H4 (cell line): ENCODE measurements around the gene C2CD4C. TPM values are rescaled to one million over a fixed set of nuclear protein-coding genes. Genes with fewer than 3 reads are reported as not detected.
"Not testable (repeated sequence)": the region's sequence is repeated elsewhere in the genome, so short reads cannot be mapped to it uniquely, and the experiment has no call there.

Source experiments
- DNase-seq: peaks from one replicate; pipeline ENCODE4 v3.0.0-alpha.2; 2015; ENCODE audit warnings: low spot score
- total RNA-seq: library from RNA; depleted of rRNA; stranded (reverse); fragments of >200 nt; shearing (Covaris generic); gene quantifications from 2 replicates; pipeline ENCODE4 v1.2.3, GENCODE V29; 2014

C2CD4C gene
- total RNA-seq, 1 experiment from 2014 or later: 0.93 TPM

DNA sequence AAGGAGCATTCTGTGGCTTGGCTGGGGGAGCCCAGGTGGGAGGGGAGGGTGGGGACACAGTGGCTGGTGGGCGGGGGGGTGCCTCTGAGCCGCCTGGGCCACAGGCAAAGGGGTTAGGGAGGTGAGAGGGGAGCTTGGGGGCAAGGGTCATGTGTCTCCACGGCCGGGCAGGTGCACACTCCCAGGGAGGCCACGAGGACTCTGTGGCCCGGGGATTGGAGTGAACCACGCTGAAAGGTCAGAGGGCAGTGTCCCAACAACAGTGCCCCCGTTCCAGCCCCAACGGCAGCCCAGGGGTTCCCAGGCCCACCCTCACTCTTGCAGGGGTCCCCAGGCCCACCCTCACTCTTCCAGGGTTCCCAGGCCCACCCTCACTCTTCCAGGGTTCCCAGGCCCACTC lies 9.6 kb downstream of the C2CD4C start:
- DNase-seq: no peak

DNA sequence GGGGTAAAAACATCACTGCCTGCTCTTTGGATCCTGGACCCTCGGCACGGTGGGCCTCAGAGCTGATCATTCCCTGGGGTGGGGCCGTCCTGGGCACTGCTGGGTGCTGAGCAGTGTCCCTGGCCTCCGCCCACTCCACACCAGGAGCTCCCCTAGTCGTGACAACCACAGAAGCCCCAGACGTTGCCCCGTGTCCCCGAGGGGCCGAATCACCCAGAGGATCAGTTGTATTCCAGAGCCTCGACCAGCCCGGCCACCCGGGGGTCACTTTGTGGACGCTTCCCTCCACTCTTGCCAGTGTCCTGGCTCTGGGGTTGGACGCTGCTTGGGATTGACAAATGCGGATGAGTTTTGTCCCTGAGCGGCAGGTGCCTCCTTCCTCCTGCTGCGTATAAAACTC lies 10.2 kb downstream of the C2CD4C start:
- DNase-seq: no peak

DNA sequence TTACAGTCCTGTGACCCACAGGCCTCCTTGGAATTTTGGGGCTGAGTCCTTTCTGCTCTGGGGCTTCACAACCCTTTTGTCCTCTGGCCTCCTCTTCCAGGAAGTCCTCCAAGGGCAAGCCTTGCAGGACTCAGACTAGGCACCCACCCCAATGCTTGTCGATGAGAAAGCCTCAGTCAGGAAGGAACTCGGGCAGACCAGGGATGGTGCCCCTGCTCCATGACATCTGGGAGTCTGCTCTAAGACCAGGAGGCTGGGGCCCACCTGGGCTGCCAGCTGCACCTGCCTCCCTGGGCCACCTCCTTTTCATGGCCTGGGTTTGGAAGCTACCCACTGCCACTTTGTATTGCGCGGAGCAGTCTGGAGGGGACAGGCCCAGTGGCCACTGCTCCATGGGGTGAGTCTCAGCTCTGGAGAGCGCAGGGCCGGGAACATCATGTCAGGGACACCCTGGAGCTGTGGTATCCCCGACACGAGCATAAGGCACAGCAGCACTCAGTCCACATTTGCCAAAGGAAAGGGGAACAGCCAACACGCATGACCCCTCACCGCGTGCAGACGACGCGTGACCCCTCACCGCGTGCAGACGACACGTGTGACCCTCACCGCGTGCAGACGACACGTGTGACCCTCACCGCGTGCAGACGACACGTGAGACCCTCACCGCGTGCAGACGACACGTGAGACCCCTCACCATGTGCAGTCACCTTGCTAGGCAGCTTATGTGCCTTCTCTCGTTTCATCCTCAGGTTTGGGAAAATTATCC lies 10.8 kb downstream of the C2CD4C start:
- DNase-seq: no peak

DNA sequence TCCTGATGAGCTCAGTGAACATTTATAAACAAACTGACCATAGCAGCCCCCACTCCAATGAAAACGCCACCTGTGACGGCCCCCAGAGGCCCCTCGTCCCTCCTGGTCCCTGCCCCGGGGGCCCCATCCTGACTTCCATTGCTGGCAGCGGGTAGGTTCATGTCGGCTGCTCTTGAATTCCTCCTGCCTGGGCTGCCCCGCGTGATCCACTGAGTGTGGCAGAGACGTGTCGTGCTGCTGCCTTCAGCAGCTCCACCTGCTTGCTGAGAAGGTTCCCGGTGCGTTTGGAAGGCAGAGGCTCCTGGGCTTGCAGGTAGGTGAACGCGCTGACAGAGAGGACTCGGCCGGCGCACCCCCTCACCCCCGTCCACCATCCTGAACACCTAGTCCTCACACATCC lies 11.6 kb downstream of the C2CD4C start:
- no peak for DNase-seq

DNA sequence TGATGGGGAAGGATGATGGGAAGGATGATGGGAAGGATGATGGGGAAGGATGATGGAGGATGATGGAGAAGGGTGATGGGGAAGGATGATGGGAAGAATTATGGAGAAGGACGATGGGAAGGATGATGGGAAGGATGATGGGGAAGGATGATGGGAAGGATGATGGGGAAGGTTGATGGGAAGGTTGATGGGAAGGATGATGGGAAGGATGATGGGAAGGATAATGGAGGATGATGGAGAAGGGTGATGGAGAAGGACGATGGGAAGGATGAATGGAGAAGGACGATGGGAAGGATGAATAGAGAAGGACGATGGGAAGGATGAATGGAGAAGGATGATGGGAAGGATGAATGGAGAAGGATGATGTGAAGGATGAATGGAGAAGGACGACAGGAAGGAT lies 13.5 kb downstream of the C2CD4C start:
- DNase-seq: no peak

DNA sequence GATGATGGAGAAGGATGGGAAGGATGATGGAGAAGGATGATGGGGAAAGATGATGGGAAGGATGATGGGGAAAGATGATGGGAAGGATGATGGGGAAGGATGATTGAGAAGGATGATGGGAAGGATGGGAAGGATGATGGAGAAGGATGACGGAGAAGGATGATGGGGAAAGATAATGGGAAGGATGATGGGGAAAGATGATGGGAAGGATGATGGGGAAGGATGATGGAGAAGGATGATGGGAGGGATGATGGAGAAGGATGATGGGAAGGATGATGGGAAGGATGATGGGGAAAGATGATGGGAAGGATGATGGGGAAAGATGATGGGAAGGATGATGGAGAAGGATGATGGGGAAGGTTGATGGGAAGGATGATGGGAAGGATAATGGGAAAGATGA lies 14.1 kb downstream of the C2CD4C start:
- not testable (repeated sequence) for DNase-seq

DNA sequence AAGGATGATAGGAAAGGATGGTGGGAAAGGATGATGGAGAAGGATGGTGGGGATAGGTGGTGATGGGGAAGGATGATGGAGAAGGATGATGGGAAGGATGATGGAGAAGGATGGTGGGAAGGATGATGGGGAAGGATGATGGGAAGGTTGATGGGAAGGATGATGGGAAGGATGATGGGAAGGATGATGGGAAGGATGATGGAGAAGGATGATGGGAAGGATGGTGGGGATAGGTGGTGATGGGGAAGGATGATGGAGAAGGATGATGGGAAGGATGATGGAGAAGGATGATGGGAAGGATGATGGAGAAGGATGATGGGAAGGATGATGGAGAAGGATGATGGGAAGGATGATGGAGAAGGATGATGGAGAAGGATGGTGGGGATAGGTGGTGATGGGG lies 15.4 kb downstream of the C2CD4C start:
- DNase-seq: not testable (repeated sequence)

DNA sequence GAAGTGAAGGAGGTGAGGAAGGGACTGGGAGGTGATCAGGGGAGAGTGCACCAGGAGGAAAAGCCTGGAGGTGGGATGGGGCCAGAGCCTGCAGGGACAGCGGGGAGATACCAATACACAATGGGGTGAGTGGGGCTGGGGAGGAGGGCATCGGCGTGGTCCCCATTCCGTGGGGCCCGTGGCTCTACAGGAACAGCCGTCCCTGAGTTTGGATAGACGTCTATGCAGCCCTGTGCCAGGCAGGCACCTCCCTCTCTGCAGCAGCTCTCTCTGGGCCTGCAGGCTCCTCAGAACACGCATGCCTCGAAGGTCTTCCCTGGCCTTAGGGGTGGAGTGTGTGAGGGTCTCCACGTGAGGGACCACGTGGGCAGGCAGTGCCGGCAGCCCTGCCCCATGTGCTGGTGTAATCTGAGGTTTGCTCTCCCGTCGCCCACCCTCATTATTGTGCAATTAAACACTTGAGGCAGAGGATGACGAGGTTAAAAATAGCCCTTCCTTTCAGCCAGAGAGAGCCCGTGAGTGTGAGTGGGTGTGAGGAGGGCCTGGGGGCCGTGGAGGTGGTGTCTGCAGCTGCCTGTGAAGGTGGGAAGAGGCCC lies 16.5 kb downstream of the C2CD4C start:
- DNase-seq: no peak

DNA sequence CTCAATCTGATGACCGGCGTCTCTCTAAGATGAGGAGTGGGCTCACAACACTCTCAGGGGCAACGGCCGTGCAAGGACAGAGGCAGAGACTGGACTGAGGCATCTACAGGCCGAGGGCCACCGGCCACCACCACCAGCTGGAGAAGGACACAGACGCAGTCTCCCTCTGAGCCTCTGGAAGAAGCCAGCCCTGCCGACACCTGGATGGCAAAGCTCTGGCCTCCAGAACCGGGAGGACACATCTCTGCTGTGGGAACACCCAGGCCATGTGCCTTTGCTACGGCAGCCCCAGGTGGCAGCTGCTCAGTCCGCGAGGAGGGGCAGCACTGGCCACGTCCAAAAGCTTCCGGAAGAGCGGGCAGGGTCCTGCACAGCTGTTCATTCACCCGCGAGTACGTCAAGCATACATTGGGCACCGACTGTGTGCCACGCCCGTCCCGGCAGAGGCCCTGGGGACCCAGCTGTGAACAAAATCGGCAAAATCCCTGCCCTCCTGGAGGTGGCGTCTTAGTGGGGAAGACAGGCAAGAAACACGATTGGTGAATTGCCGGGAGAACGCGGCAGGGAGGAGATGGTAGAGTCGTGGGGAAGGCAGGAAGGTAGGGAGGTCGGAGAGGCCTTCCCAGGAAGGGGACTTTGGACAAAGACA lies 17.1 kb downstream of the C2CD4C start:
- no peak for DNase-seq

DNA sequence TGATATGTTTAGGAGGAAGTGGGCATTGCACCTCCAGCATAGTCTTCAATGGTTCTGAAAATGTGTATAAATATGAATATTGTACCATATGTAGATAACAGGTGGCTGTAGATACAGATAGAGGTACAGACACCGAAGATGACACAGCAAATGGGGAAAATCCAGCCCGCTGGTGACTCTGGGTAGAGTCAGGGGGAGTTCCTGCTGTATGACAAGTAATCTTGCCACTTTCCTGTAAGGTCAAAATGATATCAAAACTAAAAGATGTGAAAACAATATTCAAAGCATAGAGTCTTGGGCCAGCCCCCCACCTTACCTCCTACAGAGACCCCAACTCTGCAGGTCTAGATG lies 17.8 kb downstream of the C2CD4C start:
- no peak for DNase-seq

DNA sequence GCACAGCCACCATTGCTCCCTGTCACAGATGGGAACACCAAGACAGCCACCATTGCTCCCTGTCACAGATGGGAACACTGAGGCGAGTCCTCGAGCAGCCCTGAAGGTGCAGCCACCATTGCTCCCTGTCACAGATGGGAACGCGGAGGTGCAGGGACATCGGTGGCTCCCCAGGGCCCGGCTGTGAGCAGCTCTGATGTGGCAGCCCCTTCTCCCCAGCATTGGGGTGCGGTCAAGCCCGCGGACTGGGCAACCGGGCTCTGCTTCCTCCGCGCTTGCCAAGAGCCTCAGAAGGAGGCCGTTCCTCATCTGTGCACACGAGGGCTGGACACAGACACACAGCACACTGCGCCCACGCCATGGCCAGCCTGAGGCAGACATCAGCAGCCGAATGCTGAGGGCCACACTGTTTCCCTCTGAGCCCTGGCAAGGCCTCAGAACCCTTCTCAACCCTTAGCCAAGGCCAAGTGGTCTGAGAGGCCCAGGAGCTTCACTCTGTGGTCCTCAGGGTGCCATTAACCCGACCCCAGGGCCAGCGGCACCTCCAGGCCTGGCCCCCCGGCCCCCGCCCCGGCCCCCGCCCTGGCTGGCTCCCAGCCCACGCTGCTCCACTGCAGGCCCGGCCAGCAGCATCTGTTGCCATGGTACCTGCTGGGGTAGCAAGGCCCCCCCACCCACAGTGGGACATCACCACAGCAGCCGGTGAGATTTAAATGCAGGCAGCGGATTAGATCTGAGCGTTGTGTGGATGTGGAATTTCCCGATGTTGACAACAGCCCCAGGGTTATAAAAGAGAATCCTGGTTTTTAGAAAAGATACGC lies 18.4 kb downstream of the C2CD4C start:
- no peak for DNase-seq

DNA sequence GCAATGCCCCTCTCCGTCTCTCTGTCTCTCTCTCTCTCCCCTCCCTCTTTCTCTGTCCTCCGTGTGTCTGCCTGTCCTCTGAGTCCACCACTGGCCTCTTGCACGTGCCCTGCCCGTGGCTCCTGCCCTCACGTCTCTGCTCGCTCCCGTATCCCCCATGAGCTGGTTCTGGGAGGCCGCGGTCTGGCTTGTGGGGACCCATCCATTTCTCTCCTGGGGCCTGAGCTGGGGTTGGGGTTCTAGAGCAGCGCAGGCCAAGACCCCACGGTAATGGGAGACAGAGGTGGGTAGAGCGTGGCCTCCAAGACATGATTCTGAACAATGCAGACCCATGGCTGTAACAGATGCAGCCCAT lies 19.0 kb downstream of the C2CD4C start:
- DNase-seq: no peak

DNA sequence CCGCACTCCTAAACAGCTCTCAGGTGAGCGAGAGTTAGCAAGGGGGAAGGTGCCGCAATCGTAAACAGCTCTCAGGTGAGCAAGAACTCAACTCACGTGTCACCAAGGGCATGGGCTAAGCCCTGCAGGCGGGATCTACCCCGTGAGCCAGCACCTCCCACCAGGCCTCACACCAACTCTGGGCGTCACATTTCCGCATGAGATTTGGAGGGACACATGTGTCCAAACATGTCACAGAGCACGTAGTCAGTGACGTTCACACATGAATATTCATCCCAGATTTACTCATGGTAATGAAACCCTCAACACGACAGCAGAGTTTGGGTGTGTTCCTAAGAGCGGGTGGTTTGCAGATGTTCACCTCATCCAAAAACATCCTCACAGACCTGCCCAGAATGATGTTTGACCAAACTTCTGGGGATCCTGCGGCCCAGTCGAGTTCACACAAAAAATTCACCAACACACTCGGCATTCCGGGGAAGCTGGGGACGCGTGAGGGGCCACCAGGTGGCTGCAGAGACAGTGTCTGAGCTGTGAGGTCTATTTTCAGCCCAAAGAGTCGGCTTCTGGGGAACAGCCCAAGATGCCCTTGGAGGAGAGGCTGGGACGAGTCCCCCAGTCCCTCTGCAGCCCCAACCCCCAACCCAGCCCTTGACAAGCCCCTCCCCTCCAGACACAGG lies 19.6 kb downstream of the C2CD4C start:
- no peak for DNase-seq

DNA sequence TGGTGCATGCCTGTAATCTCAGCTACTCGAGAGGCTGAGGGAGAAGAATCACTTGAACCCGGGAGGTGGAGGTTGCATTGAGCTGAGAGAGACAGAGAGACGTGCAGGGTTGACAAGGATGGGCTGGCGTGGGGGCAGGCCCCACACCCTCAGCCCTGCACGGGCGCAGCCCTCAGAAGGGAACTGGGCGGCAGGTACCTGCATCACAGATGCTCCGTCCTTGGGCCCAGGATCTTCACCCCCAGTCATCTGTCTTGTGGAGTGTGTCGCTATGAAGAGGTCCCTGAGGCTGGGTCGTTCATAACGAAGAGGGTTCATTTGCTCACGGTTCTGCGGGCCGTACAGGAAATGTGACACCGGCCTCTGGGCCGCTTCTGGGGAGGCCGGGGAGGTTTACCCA lies 20.3 kb downstream of the C2CD4C start:
- no peak for DNase-seq

DNA sequence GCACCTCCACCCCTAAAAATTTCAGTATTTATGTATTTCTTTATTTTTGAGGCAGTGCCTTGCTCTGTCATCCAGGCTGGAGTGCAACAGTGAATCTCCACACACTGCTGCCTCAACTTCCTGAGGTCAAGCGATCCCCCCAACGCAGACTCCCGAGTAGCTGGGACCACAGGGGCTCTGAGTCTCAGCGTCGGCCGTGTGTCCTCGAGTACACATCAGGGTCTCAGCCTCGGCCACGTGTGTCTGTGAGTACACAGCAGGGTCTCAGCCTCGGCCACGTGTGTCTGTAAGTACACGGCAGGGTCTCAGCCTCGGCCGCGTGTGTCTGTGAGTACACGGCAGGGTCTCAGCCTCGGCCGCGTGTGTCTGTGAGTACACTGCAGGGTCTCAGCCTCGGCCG lies 21.2 kb downstream of the C2CD4C start:
- DNase-seq: no peak

DNA sequence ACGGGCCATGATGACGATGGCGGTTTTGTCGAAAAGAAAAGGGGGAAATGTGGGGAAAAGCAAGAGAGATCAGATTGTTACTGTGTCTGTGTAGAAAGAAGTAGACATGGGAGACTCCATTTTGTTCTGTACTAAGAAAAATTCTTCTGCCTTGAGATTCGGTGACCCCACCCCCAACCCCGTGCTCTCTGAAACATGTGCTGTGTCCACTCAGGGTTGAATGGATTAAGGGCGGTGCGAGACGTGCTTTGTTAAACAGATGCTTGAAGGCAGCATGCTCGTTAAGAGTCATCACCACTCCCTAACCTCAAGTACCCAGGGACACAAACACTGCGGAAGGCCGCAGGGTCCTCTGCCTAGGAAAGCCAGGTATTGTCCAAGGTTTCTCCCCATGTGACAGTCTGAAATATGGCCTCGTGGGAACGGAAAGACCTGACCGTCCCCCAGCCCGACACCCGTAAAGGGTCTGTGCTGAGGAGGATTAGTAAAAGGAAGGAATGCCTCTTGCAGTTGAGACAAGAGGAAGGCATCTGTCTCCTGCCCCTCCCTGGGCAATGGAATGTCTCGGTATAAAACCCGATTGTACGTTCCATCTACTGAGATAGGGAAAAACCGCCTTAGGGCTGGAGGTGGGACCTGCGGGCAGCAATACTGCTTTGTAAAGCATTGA lies 22.2 kb downstream of the C2CD4C start:
- DNase-seq: not testable (repeated sequence)

DNA sequence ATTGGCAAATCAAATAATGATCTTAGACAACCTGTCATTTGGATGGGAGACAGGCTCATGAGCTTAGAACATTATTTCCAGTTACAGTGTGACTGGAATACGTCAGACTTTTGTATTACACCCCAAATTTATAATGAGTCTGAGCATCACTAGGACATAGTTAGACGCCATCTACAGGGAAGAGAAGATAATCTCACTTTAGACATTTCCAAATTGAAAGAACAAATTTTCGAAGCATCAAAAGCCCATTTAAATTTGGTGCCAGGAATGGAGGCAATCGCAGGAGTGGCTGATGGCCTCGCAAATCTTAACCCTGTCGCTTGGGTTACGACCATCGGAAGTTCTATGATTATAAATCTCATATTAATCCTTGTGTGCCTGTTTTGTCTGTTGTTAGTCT lies 22.8 kb downstream of the C2CD4C start:
- DNase-seq: not testable (repeated sequence)

DNA sequence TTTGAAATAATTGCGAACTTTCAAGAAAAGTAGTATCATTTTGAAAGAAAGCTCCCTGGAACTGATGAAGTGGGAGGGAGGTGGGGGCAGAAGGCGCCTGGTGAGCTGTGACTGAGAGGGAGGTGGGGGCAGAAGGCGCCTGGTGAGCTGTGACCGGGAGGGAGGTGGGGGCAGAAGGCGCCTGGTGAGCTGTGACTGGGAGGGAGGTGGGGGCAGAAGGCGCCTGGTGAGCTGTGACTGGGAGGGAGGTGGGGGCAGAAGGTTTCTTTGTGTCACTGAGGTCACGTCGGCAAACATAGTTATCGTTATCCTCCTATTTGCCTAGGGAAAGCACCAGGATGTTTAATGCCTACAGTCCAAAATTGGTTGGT lies 24.2 kb downstream of the C2CD4C start:
- DNase-seq: no peak

DNA sequence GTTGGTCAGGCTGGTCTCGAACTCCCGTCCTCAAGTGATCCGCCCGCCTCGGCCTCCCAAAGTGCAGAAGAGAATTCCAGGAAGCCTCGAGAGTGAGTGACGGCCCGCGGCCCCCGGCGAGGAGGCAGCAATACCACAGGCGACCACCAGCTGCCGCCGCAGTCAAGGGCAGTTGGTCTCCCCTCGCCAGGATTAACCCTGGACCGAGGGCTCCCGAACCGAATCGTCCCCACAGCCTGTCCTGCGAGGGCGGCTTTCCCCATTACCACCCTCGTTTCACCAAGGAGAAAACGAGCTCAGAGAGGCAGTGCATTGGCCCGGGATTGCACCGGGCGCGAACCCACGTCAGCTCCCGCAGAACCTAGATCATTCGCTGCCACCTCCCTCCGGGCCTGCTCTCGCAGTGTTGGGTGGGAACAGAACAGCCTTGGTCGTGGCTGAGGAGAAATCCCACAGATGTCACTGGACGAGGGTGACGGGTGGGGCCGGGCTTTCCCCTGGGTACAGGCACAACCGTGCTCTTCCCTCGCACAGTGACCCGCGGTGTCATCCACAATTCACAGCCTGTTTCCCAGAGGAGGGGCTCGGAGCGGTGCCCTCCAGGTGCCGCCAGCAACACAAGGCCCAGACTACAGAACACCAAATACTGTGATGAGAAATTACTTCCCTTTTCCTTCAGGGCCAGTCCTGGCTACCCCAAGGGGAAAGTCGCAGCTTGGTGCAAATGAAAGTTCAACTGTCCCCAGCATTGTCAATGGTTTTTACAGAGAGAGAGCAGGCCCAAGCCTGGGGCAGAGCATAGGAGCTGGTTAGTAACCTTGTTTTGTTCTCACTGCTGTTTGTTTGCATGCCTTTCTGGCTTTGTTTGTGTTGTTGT lies 24.8 kb downstream of the C2CD4C start:
- DNase-seq: no peak

DNA sequence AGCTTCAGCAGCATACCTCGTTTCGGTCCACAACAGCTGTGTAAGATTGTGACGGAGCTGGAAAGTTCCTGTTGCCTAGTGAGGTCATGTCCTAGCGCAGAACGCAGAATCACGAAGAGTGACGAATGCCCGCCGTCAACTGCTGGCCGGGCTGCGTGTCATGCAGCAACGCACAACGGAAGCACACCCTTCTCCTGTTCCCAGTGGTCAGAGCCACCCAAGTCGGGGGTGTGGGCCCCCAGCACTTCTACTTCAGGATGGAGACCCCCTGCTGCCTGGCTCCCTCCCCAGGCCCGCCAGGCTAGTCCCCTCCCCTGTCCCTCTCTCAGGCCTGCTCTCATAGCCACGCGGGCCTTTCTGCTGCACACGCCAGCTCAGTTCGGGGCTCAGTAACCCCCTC lies 25.9 kb downstream of the C2CD4C start:
- DNase-seq: no peak
